Jurkat, Clone E6-1 (cell line): Measurements from ENCODE around the gene LHPP.
"Not testable (repeated sequence)": the region's sequence is repeated elsewhere in the genome, so short reads cannot be mapped to it uniquely, and the experiment has no call there.

ENCODE experiments used
- DNase-seq: peaks from one replicate; pipeline ENCODE4 v3.0.0-alpha.2; 2011; ENCODE audit warnings: low read depth, low spot score
- H3K4me3 ChIP-seq: 2 replicates; pipeline ENCODE4 v1.5.1; 2011; ENCODE audit warnings: mild to moderate bottlenecking, low read length, control low read depth, moderate library complexity

The LHPP gene

GRCh38 chr10:124576526-124577420 is 115.2 kb downstream of the LHPP start:
- no peak for DNase-seq
- H3K4me3 ChIP-seq: no peak overlapping the region

- DNase-seq: no peak
- no peak overlapping the region for H3K4me3 ChIP-seq
These were observed 116.0 kb downstream of the LHPP start for GRCh38 chr10:124577651-124578050.

GRCh38 chr10:124578231-124579010 is 116.8 kb downstream of the LHPP start:
- no peak overlapping the region for H3K4me3 ChIP-seq

GRCh38 chr10:124579011-124579399 is 117.4 kb downstream of the LHPP start:
- H3K4me3 ChIP-seq: no peak overlapping the region
- no peak for DNase-seq

More at GRCh38 chr10:124578231-124579010, 116.8 kb downstream of the LHPP start:
- no peak for DNase-seq

GRCh38 chr10:124586142-124586541 is 124.5 kb downstream of the LHPP start:
- DNase-seq: no peak
- H3K4me3 ChIP-seq: no peak overlapping the region

- DNase-seq: no peak
These were observed 126.2 kb downstream of the LHPP start for GRCh38 chr10:124587811-124588211.

GRCh38 chr10:124588341-124588735 is 126.7 kb downstream of the LHPP start:
- DNase-seq, H3K4me3 ChIP-seq: not testable (repeated sequence)

More at GRCh38 chr10:124587811-124588211, 126.2 kb downstream of the LHPP start:
- H3K4me3 ChIP-seq: no peak overlapping the region

GRCh38 chr10:124588736-124589490 is 127.3 kb downstream of the LHPP start:
- H3K4me3 ChIP-seq: no peak overlapping the region
- DNase-seq: no peak

GRCh38 chr10:124589491-124590041 is 127.9 kb downstream of the LHPP start:
- DNase-seq: no peak

GRCh38 chr10:124590216-124591122 is 128.8 kb downstream of the LHPP start:
- H3K4me3 ChIP-seq: no peak overlapping the region
- DNase-seq: no peak

More at GRCh38 chr10:124589491-124590041, 127.9 kb downstream of the LHPP start:
- no peak overlapping the region for H3K4me3 ChIP-seq

GRCh38 chr10:124591123-124591495 is 129.5 kb downstream of the LHPP start:
- no peak overlapping the region for H3K4me3 ChIP-seq
- DNase-seq: no peak

GRCh38 chr10:124592101-124592500 is 130.5 kb downstream of the LHPP start:
- H3K4me3 ChIP-seq: no peak overlapping the region
- DNase-seq: no peak

GRCh38 chr10:124592736-124593430 is 131.3 kb downstream of the LHPP start:
- no peak for DNase-seq
- no peak overlapping the region for H3K4me3 ChIP-seq

GRCh38 chr10:124593431-124593985 is 131.9 kb downstream of the LHPP start:
- no peak for DNase-seq
- H3K4me3 ChIP-seq: no peak overlapping the region

GRCh38 chr10:124594240-124594639 is 132.6 kb downstream of the LHPP start:
- no peak overlapping the region for H3K4me3 ChIP-seq
- peak; percentile 47 for DNase-seq

- DNase-seq: peak; percentile 54
- H3K4me3 ChIP-seq: no peak overlapping the region
These were observed 133.7 kb downstream of the LHPP start for GRCh38 chr10:124595143-124595883.
